ENCODE data around the gene ZBP1.

DNA sequence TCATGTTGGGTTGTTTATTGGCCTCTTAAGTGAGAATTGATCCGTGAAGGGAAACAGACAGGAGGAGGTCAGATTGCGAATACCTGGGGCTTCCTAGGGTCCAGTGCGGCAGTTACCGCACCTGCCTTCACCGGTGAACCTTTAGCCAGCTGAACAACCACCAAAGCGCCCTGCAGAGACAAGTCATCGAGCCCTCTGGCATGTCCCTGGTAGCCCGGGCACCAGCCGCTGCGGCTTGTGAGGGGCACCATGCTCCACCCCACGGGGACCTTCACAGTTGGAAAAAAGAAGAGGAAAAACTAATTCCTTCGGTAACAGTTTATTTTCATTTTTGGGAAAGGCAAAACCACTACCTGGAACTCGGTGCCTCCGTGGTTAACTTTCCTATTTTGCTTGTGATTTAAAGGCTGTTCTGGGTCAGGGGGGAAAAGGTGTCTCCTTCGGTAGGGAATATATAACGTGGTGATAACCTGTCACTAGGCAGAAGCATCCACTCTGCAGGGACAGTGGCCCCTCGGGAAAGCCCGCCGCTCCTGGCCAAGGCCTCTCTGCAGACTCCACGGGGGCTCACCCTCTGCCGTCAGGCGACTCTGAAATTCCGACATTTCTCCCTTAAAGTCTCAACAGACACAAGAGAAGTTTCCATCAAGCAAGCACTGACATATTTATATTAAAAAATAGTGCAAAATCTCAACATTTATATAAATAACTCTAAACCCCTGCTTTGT is 30.7 kb upstream of the ZBP1 start:
- no peak for TF ChIP-seq EP300 (IDR thresholded peaks at IDR 0.05; ENCODE audit: borderline replicate concordance)
- no peak for TF ChIP-seq ZBTB7A (IDR thresholded peaks at IDR 0.05; ENCODE audit: low read depth)
- TF ChIP-seq, protein P1, sequence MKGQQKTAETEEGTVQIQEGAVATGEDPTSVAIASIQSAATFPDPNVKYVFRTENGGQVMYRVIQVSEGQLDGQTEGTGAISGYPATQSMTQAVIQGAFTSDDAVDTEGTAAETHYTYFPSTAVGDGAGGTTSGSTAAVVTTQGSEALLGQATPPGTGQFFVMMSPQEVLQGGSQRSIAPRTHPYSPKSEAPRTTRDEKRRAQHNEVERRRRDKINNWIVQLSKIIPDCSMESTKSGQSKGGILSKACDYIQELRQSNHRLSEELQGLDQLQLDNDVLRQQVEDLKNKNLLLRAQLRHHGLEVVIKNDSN (IDR thresholded peaks at IDR 0.05), result no peak
- TF ChIP-seq YY1 (IDR thresholded peaks at IDR 0.05; ENCODE audit: low read depth), result no peak
- no peak for TF ChIP-seq RAD21 (IDR thresholded peaks at IDR 0.05; ENCODE audit: low read depth)
- TF ChIP-seq NFIC (IDR thresholded peaks at IDR 0.05), result no peak
- TF ChIP-seq EGR1 (IDR thresholded peaks at IDR 0.05), result no peak
- TF ChIP-seq, protein P2, sequence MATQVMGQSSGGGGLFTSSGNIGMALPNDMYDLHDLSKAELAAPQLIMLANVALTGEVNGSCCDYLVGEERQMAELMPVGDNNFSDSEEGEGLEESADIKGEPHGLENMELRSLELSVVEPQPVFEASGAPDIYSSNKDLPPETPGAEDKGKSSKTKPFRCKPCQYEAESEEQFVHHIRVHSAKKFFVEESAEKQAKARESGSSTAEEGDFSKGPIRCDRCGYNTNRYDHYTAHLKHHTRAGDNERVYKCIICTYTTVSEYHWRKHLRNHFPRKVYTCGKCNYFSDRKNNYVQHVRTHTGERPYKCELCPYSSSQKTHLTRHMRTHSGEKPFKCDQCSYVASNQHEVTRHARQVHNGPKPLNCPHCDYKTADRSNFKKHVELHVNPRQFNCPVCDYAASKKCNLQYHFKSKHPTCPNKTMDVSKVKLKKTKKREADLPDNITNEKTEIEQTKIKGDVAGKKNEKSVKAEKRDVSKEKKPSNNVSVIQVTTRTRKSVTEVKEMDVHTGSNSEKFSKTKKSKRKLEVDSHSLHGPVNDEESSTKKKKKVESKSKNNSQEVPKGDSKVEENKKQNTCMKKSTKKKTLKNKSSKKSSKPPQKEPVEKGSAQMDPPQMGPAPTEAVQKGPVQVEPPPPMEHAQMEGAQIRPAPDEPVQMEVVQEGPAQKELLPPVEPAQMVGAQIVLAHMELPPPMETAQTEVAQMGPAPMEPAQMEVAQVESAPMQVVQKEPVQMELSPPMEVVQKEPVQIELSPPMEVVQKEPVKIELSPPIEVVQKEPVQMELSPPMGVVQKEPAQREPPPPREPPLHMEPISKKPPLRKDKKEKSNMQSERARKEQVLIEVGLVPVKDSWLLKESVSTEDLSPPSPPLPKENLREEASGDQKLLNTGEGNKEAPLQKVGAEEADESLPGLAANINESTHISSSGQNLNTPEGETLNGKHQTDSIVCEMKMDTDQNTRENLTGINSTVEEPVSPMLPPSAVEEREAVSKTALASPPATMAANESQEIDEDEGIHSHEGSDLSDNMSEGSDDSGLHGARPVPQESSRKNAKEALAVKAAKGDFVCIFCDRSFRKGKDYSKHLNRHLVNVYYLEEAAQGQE (IDR thresholded peaks at IDR 0.05; ENCODE audit: low read depth), result no peak
- TF ChIP-seq TCF12 (IDR thresholded peaks at IDR 0.05; ENCODE audit: low read depth), result no peak
- no peak for TF ChIP-seq CEBPB (IDR thresholded peaks at IDR 0.05)
- TF ChIP-seq, protein P3, sequence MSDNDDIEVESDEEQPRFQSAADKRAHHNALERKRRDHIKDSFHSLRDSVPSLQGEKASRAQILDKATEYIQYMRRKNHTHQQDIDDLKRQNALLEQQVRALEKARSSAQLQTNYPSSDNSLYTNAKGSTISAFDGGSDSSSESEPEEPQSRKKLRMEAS (IDR thresholded peaks at IDR 0.05), result no peak
- no peak for TF ChIP-seq TAF1 (IDR thresholded peaks at IDR 0.05; ENCODE audit: low read depth)
- TF ChIP-seq FOXM1 (IDR thresholded peaks at IDR 0.05; ENCODE audit: borderline replicate concordance, low read depth), result no peak
